Measurements from ENCODE around the gene HOXD11.

Gene HOXD11

GRCh38 chr2:176132205-176133171, 25.4 kb downstream of the HOXD11 start:
- Mint-ChIP-seq H3K4me1 (ENCODE audit: low read depth) (peaks cover 17% of the 10 kb centered on the region), H3K4me3 (peak overlapping the region; percentile 73), H3K36me3 (ENCODE audit: low read depth) (peaks cover 2% of the 10 kb centered on the region), H3K27me3 (ENCODE audit: low read depth) (peaks cover 84% of the 10 kb centered on the region), H3K27ac (peak overlapping the region; percentile 77), H3K9me3 (no peaks in the 10 kb centered on the region)

DNA sequence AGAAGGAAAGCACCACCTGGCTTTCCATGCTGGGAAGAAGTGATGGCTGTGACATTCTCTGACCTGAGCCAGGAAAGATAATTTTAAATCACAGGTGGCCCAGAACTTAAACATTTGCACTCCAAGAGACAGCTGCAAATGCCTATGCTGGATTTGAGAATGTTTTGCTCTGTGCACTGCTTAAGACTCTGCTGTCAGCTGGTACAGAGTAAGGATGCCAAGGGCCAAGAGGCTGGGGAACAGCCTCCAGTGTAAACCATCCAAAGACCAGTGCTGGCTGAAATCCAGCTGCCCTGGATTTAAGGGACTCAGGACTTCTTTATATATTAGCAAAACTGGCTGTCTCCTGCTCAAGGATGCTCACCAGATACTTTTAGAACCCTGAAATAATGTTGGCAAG, 26.3 kb downstream of the HOXD11 start:
- Mint-ChIP-seq H3K27me3 (ENCODE audit: low read depth) (peaks cover 84% of the 10 kb centered on the region), H3K9me3 (no peaks in the 10 kb centered on the region), H3K36me3 (ENCODE audit: low read depth) (peaks cover 3% of the 10 kb centered on the region), H3K4me1 (ENCODE audit: low read depth) (peaks cover 14% of the 10 kb centered on the region), H3K4me3 (no peak overlapping the region), H3K27ac (no peak overlapping the region)

- Mint-ChIP-seq H3K36me3 (ENCODE audit: low read depth) (peaks cover 3% of the 10 kb centered on the region), H3K9me3 (no peaks in the 10 kb centered on the region), H3K4me1 (ENCODE audit: low read depth) (peaks cover 16% of the 10 kb centered on the region), H3K4me3 (no peak overlapping the region), H3K27ac (no peak overlapping the region), H3K27me3 (ENCODE audit: low read depth) (peaks cover 84% of the 10 kb centered on the region)
Measured at GRCh38 chr2:176134035-176134434, 27.0 kb downstream of the HOXD11 start.

GRCh38 chr2:176135035-176135440, 28.0 kb downstream of the HOXD11 start:
- peaks cover 3% of the 10 kb centered on the region for H3K36me3 Mint-ChIP-seq (ENCODE audit: low read depth)
- no peaks in the 10 kb centered on the region for H3K9me3 Mint-ChIP-seq
- peaks cover 92% of the 10 kb centered on the region for H3K27me3 Mint-ChIP-seq (ENCODE audit: low read depth)
- peaks cover 18% of the 10 kb centered on the region for H3K4me1 Mint-ChIP-seq (ENCODE audit: low read depth)
- H3K27ac Mint-ChIP-seq = no peak overlapping the region
- H3K4me3 Mint-ChIP-seq = no peak overlapping the region

DNA sequence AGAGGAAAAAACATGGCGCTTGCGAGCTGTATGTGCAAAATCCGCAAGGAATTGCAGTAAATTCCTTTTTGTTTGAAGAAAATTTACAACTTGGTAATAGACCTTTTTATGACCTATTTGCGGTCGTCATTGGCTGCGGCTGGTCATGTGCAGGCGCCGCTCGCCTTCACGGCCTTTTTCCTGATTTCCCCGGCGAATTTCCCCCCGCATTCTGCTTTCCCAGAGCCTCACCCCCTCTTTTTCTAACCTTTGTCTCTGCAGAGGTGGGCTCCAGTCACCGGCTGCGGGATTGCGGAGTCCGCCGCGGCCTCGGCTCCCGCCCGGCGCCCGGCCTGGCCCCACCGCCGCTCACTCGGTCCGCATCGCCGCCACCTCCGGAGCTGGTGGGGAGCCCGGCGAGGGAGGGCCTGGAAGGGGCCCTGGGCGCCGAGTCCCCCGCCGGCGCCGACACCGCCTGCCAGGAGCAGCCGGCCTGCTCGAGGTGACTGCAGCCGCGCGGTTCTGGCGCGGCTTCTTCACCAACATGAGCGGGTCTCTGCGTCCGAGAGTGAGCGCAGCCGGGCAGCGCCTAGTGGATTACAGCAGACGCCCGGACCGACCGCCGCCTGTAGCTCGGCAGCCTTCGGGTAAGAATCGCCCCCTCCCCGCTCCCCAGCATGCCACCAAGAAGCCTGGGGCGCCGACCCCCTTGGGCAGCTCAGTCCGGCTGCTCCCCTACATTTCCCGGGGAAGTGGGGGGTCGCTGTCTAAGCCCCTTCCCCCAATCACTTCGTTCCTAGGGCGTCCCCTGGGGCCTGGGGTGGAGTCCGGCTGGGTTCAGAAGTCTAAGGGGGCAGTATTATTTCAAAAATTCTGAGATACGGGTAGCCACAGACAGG, 29.5 kb downstream of the HOXD11 start:
- H3K4me1 Mint-ChIP-seq (ENCODE audit: low read depth) = peaks cover 22% of the 10 kb centered on the region
- no peaks in the 10 kb centered on the region for H3K9me3 Mint-ChIP-seq
- no peak overlapping the region for H3K4me3 Mint-ChIP-seq
- peaks cover 2% of the 10 kb centered on the region for H3K36me3 Mint-ChIP-seq (ENCODE audit: low read depth)
- peaks cover 93% of the 10 kb centered on the region for H3K27me3 Mint-ChIP-seq (ENCODE audit: low read depth)
- no peak overlapping the region for H3K27ac Mint-ChIP-seq

GRCh38 chr2:176137252-176137580, 30.1 kb downstream of the HOXD11 start:
- Mint-ChIP-seq H3K27me3 (ENCODE audit: low read depth) (peaks cover 94% of the 10 kb centered on the region), H3K9me3 (no peaks in the 10 kb centered on the region), H3K36me3 (ENCODE audit: low read depth) (peaks cover 2% of the 10 kb centered on the region), H3K4me3 (no peak overlapping the region), H3K27ac (peak overlapping the region; percentile 14), H3K4me1 (ENCODE audit: low read depth) (peaks cover 19% of the 10 kb centered on the region)

DNA sequence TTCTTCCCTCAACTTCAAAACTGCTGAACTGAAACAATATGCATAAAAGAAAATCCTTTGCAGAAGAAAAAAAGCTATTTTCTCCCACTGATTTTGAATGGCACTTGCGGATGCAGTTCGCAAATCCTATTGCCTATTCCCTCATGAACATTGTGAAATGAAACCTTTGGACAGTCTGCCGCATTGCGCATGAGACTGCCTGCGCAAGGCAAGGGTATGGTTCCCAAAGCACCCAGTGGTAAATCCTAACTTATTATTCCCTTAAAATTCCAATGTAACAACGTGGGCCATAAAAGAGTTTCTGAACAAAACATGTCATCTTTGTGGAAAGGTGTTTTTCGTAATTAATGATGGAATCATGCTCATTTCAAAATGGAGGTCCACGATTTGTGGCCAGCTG, 30.8 kb downstream of the HOXD11 start:
- H3K27ac Mint-ChIP-seq = no peak overlapping the region
- H3K36me3 Mint-ChIP-seq (ENCODE audit: low read depth) = peaks cover 2% of the 10 kb centered on the region
- no peak overlapping the region for H3K4me3 Mint-ChIP-seq
- H3K27me3 Mint-ChIP-seq (ENCODE audit: low read depth) = peaks cover 93% of the 10 kb centered on the region
- peaks cover 16% of the 10 kb centered on the region for H3K4me1 Mint-ChIP-seq (ENCODE audit: low read depth)
- H3K9me3 Mint-ChIP-seq = no peaks in the 10 kb centered on the region

DNA sequence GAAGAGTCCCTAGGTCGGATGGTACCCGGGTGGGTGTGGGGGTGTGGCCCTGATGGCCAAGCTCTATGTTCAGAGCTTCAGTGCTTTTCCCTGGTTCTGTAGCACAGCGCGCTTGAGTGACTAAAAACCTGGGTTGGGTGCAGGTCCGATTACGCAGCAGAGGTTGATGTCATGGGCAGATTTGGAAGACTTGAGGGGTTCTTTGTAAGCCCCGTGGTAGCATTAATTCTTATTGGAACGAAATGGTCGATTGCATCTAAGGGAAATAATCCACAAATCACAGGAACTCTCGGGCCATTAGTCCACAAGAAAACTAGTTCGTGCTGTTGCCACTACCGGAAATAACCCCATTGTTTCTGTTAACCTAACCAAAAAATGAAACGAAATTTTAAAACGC, 31.4 kb downstream of the HOXD11 start:
- H3K4me3 Mint-ChIP-seq = no peak overlapping the region
- H3K36me3 Mint-ChIP-seq (ENCODE audit: low read depth) = peaks cover 2% of the 10 kb centered on the region

GRCh38 chr2:176138923-176139660, 32.0 kb downstream of the HOXD11 start:
- H3K4me3 Mint-ChIP-seq = no peak overlapping the region
- peaks cover 16% of the 10 kb centered on the region for H3K4me1 Mint-ChIP-seq (ENCODE audit: low read depth)
- peaks cover 2% of the 10 kb centered on the region for H3K36me3 Mint-ChIP-seq (ENCODE audit: low read depth)
- H3K27me3 Mint-ChIP-seq (ENCODE audit: low read depth) = peaks cover 93% of the 10 kb centered on the region
- no peaks in the 10 kb centered on the region for H3K9me3 Mint-ChIP-seq
- peak overlapping the region; percentile 54 for H3K27ac Mint-ChIP-seq

More for the DNA sequence above, 31.4 kb downstream of the HOXD11 start:
- Mint-ChIP-seq H3K9me3 (no peaks in the 10 kb centered on the region), H3K4me1 (ENCODE audit: low read depth) (peaks cover 16% of the 10 kb centered on the region), H3K27me3 (ENCODE audit: low read depth) (peaks cover 93% of the 10 kb centered on the region), H3K27ac (peak overlapping the region; percentile 54)

GRCh38 chr2:176139661-176140512, 32.8 kb downstream of the HOXD11 start:
- Mint-ChIP-seq H3K4me1 (ENCODE audit: low read depth) (peaks cover 16% of the 10 kb centered on the region), H3K9me3 (no peaks in the 10 kb centered on the region), H3K27ac (no peak overlapping the region), H3K4me3 (no peak overlapping the region), H3K27me3 (ENCODE audit: low read depth) (peaks cover 92% of the 10 kb centered on the region), H3K36me3 (ENCODE audit: low read depth) (peaks cover 2% of the 10 kb centered on the region)

DNA sequence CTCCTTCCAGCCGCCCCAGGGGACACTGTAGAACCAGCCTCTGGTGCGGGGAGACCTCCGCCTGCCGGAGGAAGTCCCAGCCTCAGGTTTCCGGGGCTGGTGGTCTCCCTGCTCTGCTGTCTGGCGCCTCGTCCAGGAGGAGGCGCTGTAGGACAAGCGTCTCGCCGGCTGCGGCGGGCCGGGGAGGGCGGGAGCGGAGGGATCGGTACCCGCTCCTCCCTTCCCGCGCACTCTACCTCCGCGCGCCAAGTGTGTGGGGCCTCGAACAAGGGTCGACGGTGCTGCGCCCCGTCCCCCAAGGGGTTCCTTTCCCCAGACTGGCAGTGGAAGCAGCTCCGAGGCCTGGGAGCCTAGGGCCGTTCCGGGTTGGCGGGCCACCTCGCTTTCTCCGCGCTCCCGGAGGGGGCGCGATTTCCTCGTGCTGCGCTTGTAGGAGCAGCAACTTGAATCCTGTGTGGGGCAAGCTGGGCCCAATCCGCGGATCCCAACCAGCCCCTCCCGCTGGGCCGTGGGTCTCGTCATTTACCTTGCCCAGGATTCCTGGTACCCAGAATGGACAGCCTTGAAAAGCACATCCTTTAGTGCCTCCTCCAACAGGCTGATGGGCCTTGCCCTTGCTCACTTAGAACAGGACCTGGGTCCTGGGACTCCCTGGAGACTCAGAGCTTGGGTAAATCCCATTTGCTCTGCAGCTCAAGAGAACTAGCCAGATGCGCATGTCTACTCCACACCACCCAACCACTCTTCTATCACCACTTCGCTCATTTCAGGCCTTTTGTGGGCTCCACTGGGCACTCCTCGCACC, 33.6 kb downstream of the HOXD11 start:
- H3K4me1 Mint-ChIP-seq (ENCODE audit: low read depth) = peaks cover 14% of the 10 kb centered on the region
- H3K27me3 Mint-ChIP-seq (ENCODE audit: low read depth) = peaks cover 92% of the 10 kb centered on the region
- no peaks in the 10 kb centered on the region for H3K9me3 Mint-ChIP-seq
- peak overlapping the region; percentile 39 for H3K4me3 Mint-ChIP-seq
- H3K27ac Mint-ChIP-seq = no peak overlapping the region
- H3K36me3 Mint-ChIP-seq (ENCODE audit: low read depth) = peaks cover 2% of the 10 kb centered on the region

- H3K27me3 Mint-ChIP-seq (ENCODE audit: low read depth) = peaks cover 95% of the 10 kb centered on the region
- peaks cover 13% of the 10 kb centered on the region for H3K4me1 Mint-ChIP-seq (ENCODE audit: low read depth)
- no peak overlapping the region for H3K4me3 Mint-ChIP-seq
- no peak overlapping the region for H3K27ac Mint-ChIP-seq
- H3K9me3 Mint-ChIP-seq = no peaks in the 10 kb centered on the region
- H3K36me3 Mint-ChIP-seq (ENCODE audit: low read depth) = peaks cover 2% of the 10 kb centered on the region
Measured at GRCh38 chr2:176142281-176142680, 35.2 kb downstream of the HOXD11 start.

Data from T-helper 1 cell treated with Interleukin-12 subunit alpha and Interleukin-12 subunit beta and Interleukin-4 antibody, amounts not matched to agents 30 μg/mL and 1 μg/mL, for 36 hours (primary cell).